Endothelial cell of umbilical vein (primary cell): ENCODE data around the gene KIAA0753. TPM values are rescaled to one million over a fixed set of nuclear protein-coding genes. Genes with fewer than 3 reads are reported as not detected.

Source experiments
- BruUV-seq: library from RNA; stranded (reverse); fragments of 400-500 nt; replicated peaks from 2 replicates; lab custom pipeline; 2021; lab: Mats Ljungman, UMichigan
- CTCF ChIA-PET: fragments of 300-600, 350-600 bp; sonication (Branson Sonifier 250); formaldehyde crosslinking; loops from one replicate; lab custom pipeline; 2021; ENCODE audit warnings: antibody characterized with exemption, inconsistent platforms; lab: Charles Lee
- POLR2A ChIA-PET: fragments of 300-600, 350-600 bp; sonication (Branson Sonifier 250); formaldehyde crosslinking; loops from one replicate; lab custom pipeline; 2021; ENCODE audit warnings: antibody characterized with exemption, inconsistent platforms; lab: Charles Lee
- DNase-seq: peaks from one replicate; pipeline ENCODE4 v3.0.0-alpha.2; 2011; ENCODE audit warnings: low read depth, low spot score
- FAIRE-seq: peaks from 2 replicates; lab custom pipeline; 2011; peaks lifted over from hg19 to GRCh38; lab: Jason Lieb, UNC
- H2AFZ ChIP-seq: 2 replicates; pipeline ENCODE4 v1.6.0; 2012; ENCODE audit warnings: low read depth, low read length, control low read depth, inconsistent platforms
- H3K27ac ChIP-seq: 2 replicates; pipeline ENCODE4 v1.5.1; 2011; ENCODE audit warnings: low read depth, mild to moderate bottlenecking, control low read depth, low read length, moderate library complexity; ENCODE audit not compliant: insufficient read depth
- H3K27me3 ChIP-seq, 2 experiments: 2 replicates each; pipeline versions ENCODE4 v1.6.0 to v1.6.1; 2011; ENCODE audit warnings: low read length in 2 of 2, mixed read lengths in 1 of 2; ENCODE audit not compliant: control insufficient read depth in 2 of 2, insufficient read depth in 2 of 2
- H3K36me3 ChIP-seq, 2 experiments: 2 replicates in 1 of 2; 3 replicates in 1 of 2; pipeline ENCODE4 v1.5.1; 2011; ENCODE audit warnings: low read length in 2 of 2, mild to moderate bottlenecking in 1 of 2, moderate library complexity in 1 of 2; ENCODE audit not compliant: control insufficient read depth in 2 of 2, insufficient read depth in 2 of 2; ENCODE audit errors: extremely low read depth in 1 of 2
- H3K4me1 ChIP-seq: 3 replicates; pipeline ENCODE4 v1.5.1; 2011; ENCODE audit warnings: mild to moderate bottlenecking, low read length; ENCODE audit not compliant: control insufficient read depth, insufficient read depth; ENCODE audit errors: extremely low read depth
- H3K4me2 ChIP-seq: 2 replicates; pipeline ENCODE4 v1.6.1; 2011; ENCODE audit warnings: low read length, control low read depth, mixed read lengths; ENCODE audit not compliant: insufficient read depth
- H3K4me3 ChIP-seq, 3 experiments: fragments of 200-600 bp in 1 of 3; sonication (generic), shearing (Covaris generic) in 1 of 3; replicated peaks in 1 of 3; 2 replicates each; pipeline ENCODE4 v1.5.1; 2011 to 2016; ENCODE audit warnings: control low read depth in 3 of 3, low read length in 3 of 3, mild to moderate bottlenecking in 2 of 3, inconsistent platforms in 1 of 3, low read depth in 1 of 3, moderate library complexity in 1 of 3; ENCODE audit not compliant: insufficient read depth in 1 of 3
- H3K79me2 ChIP-seq: 2 replicates; pipeline ENCODE4 v1.6.0; 2012; ENCODE audit warnings: low read length, inconsistent platforms; ENCODE audit not compliant: control insufficient read depth, insufficient read depth
- H3K9ac ChIP-seq: replicated peaks from 2 replicates; pipeline ENCODE3; 2011; ENCODE audit warnings: low read length, control low read depth; ENCODE audit not compliant: insufficient read depth; ENCODE audit errors: extremely low read depth
- H3K9me1 ChIP-seq: replicated peaks from 3 replicates; pipeline ENCODE4 v1.6.0; 2011; ENCODE audit warnings: mild to moderate bottlenecking, low read length; ENCODE audit not compliant: control insufficient read depth, insufficient read depth; ENCODE audit errors: extremely low read depth
- H3K9me3 ChIP-seq: replicated peaks from 2 replicates; pipeline ENCODE4 v1.5.1; 2012; ENCODE audit warnings: low read length, inconsistent platforms; ENCODE audit not compliant: control insufficient read depth, insufficient read depth
- H4K20me1 ChIP-seq: replicated peaks from 2 replicates; pipeline ENCODE3; 2011; ENCODE audit warnings: mild to moderate bottlenecking, low read length; ENCODE audit not compliant: control insufficient read depth, insufficient read depth; ENCODE audit errors: extremely low read depth
- JUN ChIP-seq: IDR thresholded peaks from 2 replicates; pipeline ENCODE4 v1.6.1; 2011; ENCODE audit warnings: borderline replicate concordance, low read depth; ENCODE audit not compliant: insufficient read length, insufficient read depth
- MYC ChIP-seq: IDR thresholded peaks from one replicate; pipeline ENCODE4 v1.6.1; 2011; ENCODE audit warnings: mild to moderate bottlenecking, low read depth, low read length
- POLR2AphosphoS5 ChIP-seq: IDR thresholded peaks from 2 replicates; pipeline ENCODE4 v1.6.1; 2012; ENCODE audit warnings: low read depth, mild to moderate bottlenecking, control low read depth, low read length, moderate library complexity; ENCODE audit not compliant: insufficient read depth
- dilution Hi-C: fragments of 300-500 bp; cut with MboI; formaldehyde crosslinking; loops from one replicate; pipeline ENCODE4 v1.15.0; 2019; ENCODE audit warnings: low sequenced_read_pairs; ENCODE audit not compliant: extremely low pct_ligation_motif_present
- intact Hi-C: fragments of 100-400 bp; cut with micrococcal nuclease; formaldehyde crosslinking; loops from one replicate; pipeline ENCODE4 v1.10.0; 2022
- polyA plus RNA-seq, 4 experiments: library from polyadenylated mRNA; depleted of rRNA in 3 of 4; stranded (reverse) in 3 of 4; unstranded in 1 of 4; fragments of >200 nt; gene quantifications; 2 replicates each; pipeline versions ENCODE4 v1.2.1 to v1.2.3, GENCODE V29; 2011 to 2012; ENCODE audit warnings: missing spikeins in 1 of 4
- total RNA-seq: library from RNA; stranded (reverse); gene quantifications from 2 replicates; pipeline ENCODE4 v1.2.3, GENCODE V29; 2021
- TF ChIP-seq, protein P1 (sequence below), 2 donors: IDR thresholded peaks; 1 replicate in 1 of 2; 2 replicates in 1 of 2; pipeline ENCODE4 v1.5.1; 2011; ENCODE audit warnings: low read length in 2 of 2, mild to moderate bottlenecking in 2 of 2, moderate library complexity in 2 of 2, control low read depth in 1 of 2, inconsistent platforms in 1 of 2, low read depth in 1 of 2; ENCODE audit not compliant: insufficient read depth in 1 of 2; ENCODE audit errors: extremely low read depth in 1 of 2
- TF ChIP-seq, protein P2 (sequence below): IDR thresholded peaks from 2 replicates; pipeline ENCODE4 v1.6.1; 2011; ENCODE audit not compliant: insufficient read depth, insufficient read length

KIAA0753 gene
- total and polyA plus RNA-seq, 2 donors (not counting 3 experiments of a cell fraction or from before 2014, with no cell fraction given), result 5.3 to 23.9 TPM

DNA sequence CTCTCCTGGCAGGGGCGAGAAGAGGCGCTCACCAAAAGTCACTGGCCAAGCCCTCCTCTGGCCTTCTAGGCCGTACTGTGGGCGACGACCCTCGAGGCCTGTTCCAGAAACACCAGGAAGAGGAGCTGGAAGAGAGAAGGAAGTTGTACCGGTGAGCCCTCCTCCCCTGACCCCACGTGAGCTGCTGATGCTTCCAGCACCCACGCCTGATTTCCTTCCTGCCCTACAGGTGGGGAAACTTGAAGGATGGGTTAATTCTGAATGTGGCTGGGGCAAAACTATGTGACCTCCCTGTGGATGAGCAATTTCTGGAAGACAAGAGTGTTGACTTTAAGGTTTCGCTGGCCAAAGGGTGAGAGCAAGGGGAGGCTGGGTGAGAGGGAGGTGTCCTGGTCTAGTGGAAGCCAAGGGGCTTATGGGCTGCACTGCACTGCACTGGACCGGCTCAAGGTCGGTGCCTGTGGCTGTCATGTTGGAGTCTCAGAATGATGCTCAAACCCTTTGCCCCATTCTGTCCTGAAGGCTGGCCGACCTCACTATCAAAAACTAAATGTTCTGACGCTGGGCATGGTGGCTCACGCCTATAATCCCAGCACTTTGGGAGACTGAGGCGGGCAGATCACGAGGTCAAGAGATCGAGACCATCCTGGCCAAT is 17.2 kb upstream of the KIAA0753 start:
- no peaks in the 10 kb centered on the region for H3K9me1 ChIP-seq
- ChIA-PET CTCF (interaction anchor here (0.9 kb wide), 1 partner anchor 8 kb away, joined by 3 read pairs; no protein-coding TSS in a partner anchor), POLR2A (no interaction called here)
- H3K36me3 ChIP-seq, result no peaks in the 10 kb centered on the region
- intact Hi-C loops (no loop called here), dilution Hi-C loops (no loop called here)
- H3K27me3 ChIP-seq, result peaks cover 45 to 62% of the 10 kb centered on the region in 2 experiments
- H4K20me1 ChIP-seq, result no peaks in the 10 kb centered on the region
- TF ChIP-seq JUN, result no peak
- TF ChIP-seq POLR2AphosphoS5, result no peak
- TF ChIP-seq MYC, result no peak
- TF ChIP-seq, protein P1, sequence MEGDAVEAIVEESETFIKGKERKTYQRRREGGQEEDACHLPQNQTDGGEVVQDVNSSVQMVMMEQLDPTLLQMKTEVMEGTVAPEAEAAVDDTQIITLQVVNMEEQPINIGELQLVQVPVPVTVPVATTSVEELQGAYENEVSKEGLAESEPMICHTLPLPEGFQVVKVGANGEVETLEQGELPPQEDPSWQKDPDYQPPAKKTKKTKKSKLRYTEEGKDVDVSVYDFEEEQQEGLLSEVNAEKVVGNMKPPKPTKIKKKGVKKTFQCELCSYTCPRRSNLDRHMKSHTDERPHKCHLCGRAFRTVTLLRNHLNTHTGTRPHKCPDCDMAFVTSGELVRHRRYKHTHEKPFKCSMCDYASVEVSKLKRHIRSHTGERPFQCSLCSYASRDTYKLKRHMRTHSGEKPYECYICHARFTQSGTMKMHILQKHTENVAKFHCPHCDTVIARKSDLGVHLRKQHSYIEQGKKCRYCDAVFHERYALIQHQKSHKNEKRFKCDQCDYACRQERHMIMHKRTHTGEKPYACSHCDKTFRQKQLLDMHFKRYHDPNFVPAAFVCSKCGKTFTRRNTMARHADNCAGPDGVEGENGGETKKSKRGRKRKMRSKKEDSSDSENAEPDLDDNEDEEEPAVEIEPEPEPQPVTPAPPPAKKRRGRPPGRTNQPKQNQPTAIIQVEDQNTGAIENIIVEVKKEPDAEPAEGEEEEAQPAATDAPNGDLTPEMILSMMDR (IDR thresholded peaks at IDR 0.05; ENCODE audit: extremely low read depth in 1 of 2, insufficient read depth in 1 of 2, low read depth in 1 of 2, low read length in 2 of 2), result no peak
- TF ChIP-seq, protein P2, sequence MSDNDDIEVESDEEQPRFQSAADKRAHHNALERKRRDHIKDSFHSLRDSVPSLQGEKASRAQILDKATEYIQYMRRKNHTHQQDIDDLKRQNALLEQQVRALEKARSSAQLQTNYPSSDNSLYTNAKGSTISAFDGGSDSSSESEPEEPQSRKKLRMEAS, result no peak
- H3K9me3 ChIP-seq, result no peaks in the 10 kb centered on the region
- H3K9ac ChIP-seq, result no peak overlapping the region
- H2AFZ ChIP-seq, result no peak overlapping the region
- BruUV-seq, result no TSS peak
- no peak for DNase-seq
- H3K4me2 ChIP-seq, result no peak overlapping the region
- H3K4me3 ChIP-seq, result no peak overlapping the region
- H3K79me2 ChIP-seq, result no peaks in the 10 kb centered on the region
- no peaks in the 10 kb centered on the region for H3K4me1 ChIP-seq
- H3K27ac ChIP-seq, result no peak overlapping the region
- no peak for FAIRE-seq
